COR-L47 (cell line): ENCODE results near the gene HPCA.

ENCODE experiments used
- DNase-seq: peaks from one replicate; lab custom pipeline; 2025; lab: John Stamatoyannopoulos, UW

The HPCA gene

DNA sequence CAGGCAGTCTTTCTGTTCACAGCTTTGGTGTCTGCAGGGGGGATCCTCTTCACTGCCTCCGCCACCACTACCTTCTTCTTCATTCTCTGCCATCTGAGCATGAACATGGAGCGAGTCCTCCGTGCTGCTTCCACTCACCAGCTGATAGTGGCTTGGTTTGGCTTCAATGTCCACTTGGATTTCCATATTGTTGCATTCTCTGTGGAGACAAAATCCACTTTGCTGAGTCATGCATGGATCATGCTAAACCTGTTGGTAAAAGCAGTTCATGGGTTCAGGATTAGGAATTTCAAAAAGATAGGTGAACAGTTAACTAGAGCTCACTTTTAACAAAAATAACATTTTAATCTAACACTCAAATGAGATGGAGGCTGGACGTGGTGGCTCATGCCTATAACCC is 50.8 kb downstream of the HPCA start:
- DNase-seq = no peak

DNA sequence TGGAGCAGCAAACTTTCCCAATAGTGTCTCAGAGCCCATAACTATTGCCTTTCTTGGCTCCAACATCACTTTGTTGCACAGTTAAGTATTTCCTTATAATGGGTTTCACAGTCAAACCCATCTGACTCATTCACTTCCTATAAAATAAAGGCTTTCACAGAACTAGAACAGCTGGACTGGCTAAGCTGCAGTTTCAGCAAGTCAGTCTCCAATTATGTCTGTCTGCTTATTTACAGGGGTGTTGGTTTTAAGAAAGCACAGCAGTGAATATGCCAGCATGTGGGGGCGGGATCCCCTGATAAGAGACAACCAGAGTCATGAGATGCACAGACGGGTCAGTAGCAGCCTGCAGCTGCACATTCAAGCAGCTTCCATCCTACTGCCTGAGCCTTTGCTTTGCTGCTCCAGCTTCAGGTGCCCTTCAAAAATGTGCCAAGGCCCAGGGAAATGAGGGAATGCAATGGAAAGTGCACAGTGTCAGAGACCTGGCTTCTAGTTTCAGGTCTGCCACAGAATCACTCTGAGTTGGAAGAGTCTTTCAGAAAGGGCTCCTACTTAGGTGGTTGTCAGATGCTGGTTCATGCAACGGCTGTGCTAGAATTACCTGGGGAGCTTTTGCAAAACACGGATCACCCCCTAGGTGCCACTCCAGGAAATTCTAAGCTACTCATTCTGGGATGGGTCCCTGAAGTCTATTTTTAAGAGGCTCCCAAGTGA is 53.5 kb downstream of the HPCA start:
- DNase-seq = no peak

GRCh38 chr1:32944180-32944579 is 57.9 kb downstream of the HPCA start:
- DNase-seq = no peak
